Activated naive CD4-positive, alpha-beta T cell treated with anti-CD3 and anti-CD28 coated beads for 36 hours (primary cell): ENCODE results near the gene DYSF. TPM values are rescaled to one million over a fixed set of nuclear protein-coding genes. Genes with fewer than 3 reads are reported as not detected.

Experiments used
- CTCF ChIA-PET: fragments of 350-600 bp; sonication (Branson Sonifier 250); formaldehyde crosslinking; loops from one replicate; lab custom pipeline; 2021; ENCODE audit warnings: antibody characterized with exemption; lab: Charles Lee
- DNase-seq: peaks from one replicate; pipeline ENCODE4 v3.0.0-alpha.2; 2020
- H3K27ac Mint-ChIP-seq: one replicate; pipeline ENCODE4 v1.8.0; 2021; ENCODE audit warnings: mild to moderate bottlenecking, mixed read lengths
- H3K27me3 Mint-ChIP-seq: one replicate; pipeline ENCODE4 v1.8.0; 2021; ENCODE audit warnings: low read depth, mixed read lengths
- H3K36me3 Mint-ChIP-seq: one replicate; pipeline ENCODE4 v1.8.0; 2021; ENCODE audit warnings: low read depth, mixed read lengths
- H3K4me1 Mint-ChIP-seq: one replicate; pipeline ENCODE4 v1.8.0; 2021; ENCODE audit warnings: low read depth, mixed read lengths
- H3K4me3 Mint-ChIP-seq: one replicate; pipeline ENCODE4 v1.8.0; 2021; ENCODE audit warnings: mild to moderate bottlenecking, moderate library complexity, mixed read lengths
- H3K9me3 Mint-ChIP-seq: one replicate; pipeline ENCODE4 v1.8.0; 2021; ENCODE audit warnings: mixed read lengths
- intact Hi-C: fragments of 100-400 bp; cut with micrococcal nuclease; formaldehyde crosslinking; loops from one replicate; pipeline ENCODE4 v1.15.1; 2023
- total RNA-seq, 2 experiments: library from RNA; stranded (reverse); gene quantifications; one replicate each; pipeline ENCODE4 v1.2.3, GENCODE V29; 2021

Gene DYSF
- total RNA-seq, 2 experiments from 2014 or later: 0.05 to 0.07 TPM

DNA sequence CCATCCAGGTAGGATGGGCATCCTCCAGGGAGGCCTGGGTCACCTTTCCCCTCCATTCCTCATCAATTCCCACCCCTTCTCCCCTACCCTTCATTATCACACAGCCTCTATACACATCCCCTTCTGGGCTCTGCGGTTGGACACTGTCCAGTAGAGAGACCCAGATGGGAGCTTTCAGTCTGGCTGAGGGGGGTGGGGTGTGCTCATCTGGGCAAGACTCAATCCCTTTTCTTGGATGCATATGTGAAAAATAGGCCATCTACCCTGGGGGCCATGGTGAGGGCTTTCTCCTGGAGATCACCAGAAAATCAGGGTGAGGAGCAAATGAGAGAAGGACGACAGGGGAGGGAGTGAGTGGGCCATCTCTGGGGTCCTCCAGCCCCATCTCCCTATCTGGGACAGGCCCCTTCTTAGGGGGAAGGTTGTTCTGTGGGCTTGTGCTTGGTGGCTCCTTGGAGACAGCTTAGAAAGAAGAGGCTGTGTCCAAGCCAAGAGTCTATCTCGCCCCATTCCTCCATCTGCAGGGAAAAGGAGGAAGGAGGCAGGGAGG, 160.1 kb downstream of the DYSF start:
- no peak overlapping the region for H3K4me3 Mint-ChIP-seq
- no peak overlapping the region for H3K27ac Mint-ChIP-seq
- H3K9me3 Mint-ChIP-seq: no peaks in the 10 kb centered on the region
- CTCF ChIA-PET: no interaction called here
- intact Hi-C loops: loop anchor here (5.0 kb wide), 1 partner anchor 184 kb away; no protein-coding TSS in a partner anchor
- no peak for DNase-seq
- no peaks in the 10 kb centered on the region for H3K36me3 Mint-ChIP-seq
- H3K4me1 Mint-ChIP-seq: no peaks in the 10 kb centered on the region
- peaks cover 12% of the 10 kb centered on the region for H3K27me3 Mint-ChIP-seq

DNA sequence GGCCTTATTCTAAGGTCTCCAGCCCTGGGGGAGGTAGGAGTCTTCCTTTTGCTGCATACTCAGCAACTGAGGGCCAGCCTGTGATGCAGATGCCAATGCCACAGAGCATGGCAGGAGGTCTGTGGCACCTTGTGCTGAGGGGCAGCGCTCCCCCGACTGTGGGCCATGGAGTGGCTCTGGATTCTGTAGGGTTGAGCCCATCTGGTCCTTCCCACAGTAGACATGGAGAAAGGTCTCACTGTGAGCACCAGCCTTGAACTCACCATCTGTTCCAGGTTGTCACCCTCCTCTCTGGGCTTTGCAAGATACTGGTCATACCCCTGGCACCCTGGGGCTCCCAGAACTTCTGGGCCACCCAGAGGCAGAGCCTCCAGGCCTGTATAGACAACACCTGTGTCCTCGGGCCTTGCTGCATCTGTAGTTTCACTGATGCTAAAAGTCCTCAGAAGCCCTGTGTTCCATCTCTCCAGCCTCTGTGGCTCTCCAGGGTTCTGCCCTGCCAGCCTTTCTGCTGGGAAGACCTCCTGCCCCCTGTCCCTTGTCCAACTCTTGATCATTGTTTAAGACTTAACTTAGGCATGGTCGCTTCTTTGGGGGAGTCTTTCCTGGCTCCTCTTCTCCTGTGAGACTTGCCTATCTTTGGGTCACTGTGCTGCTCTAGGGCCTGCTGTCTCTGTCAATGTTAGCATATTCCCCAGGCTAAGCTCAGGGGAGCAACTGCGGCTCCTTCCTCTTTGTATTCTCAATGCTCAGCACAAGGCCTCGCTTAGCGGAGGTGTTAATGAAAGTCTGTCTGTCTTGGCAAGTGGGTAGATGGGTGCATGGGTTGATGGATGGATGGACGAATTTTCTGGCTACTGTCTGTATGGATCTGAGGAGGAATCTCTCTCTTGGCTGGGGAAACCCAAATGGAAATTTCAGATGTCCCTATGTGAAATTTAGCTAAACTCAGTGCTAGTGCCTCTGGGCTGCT, 160.9 kb downstream of the DYSF start:
- Mint-ChIP-seq H3K36me3 (no peaks in the 10 kb centered on the region), H3K9me3 (no peaks in the 10 kb centered on the region), H3K4me3 (no peak overlapping the region), H3K27ac (no peak overlapping the region), H3K27me3 (peaks cover 12% of the 10 kb centered on the region), H3K4me1 (no peaks in the 10 kb centered on the region)
- CTCF ChIA-PET: no interaction called here
- intact Hi-C loops: loop anchor here (5.0 kb wide), 1 partner anchor 183 kb away; no protein-coding TSS in a partner anchor
- DNase-seq: no peak

DNA sequence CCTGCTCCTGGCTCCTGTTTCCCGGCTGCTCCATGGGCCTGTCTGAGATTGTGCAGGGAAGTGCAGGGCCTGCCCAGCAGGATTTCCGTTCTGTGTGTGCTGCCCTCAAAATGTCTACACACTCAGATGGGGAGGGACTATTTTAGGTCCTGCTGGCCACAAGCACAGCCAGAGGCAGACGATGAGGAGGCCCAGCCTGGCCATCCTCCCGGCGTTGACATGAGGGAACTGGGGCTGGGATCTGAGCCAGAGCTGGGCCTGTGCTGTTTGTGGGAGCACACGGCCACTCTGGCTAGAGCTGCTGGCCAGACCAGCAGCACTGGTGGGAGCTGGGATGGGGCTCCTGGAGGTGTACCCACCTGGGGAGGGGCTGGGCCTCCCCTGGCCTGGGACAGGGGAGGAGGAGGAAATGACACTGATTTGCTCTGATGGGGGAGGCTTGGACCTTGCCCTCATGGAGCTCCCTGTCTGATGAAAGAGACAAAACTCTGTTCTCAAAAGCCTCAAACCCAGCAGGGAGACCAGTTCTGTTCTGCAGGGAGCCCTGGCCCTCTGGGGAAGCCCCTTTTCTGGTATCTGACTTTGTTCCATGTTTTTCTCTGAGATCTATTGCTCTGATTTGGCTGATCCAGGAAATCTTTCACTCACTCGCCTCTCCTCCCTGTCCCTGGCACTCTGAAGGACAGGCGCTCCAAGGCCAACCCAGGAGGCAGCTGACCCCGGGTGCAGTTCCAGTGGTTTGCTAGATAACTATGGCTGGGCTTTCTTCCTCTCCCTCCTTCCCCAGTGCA, 161.8 kb downstream of the DYSF start:
- H3K27ac Mint-ChIP-seq: no peak overlapping the region
- no peak overlapping the region for H3K4me3 Mint-ChIP-seq
- H3K36me3 Mint-ChIP-seq: no peaks in the 10 kb centered on the region
- no peaks in the 10 kb centered on the region for H3K9me3 Mint-ChIP-seq
- no peaks in the 10 kb centered on the region for H3K4me1 Mint-ChIP-seq
- intact Hi-C loops: loop anchor here (5.0 kb wide), 1 partner anchor 182 kb away; no protein-coding TSS in a partner anchor
- H3K27me3 Mint-ChIP-seq: peaks cover 12% of the 10 kb centered on the region
- no peak for DNase-seq
- CTCF ChIA-PET: interaction anchor here (0.6 kb wide), 1 partner anchor 1130 kb away, joined by 6 read pairs; no protein-coding TSS in a partner anchor

DNA sequence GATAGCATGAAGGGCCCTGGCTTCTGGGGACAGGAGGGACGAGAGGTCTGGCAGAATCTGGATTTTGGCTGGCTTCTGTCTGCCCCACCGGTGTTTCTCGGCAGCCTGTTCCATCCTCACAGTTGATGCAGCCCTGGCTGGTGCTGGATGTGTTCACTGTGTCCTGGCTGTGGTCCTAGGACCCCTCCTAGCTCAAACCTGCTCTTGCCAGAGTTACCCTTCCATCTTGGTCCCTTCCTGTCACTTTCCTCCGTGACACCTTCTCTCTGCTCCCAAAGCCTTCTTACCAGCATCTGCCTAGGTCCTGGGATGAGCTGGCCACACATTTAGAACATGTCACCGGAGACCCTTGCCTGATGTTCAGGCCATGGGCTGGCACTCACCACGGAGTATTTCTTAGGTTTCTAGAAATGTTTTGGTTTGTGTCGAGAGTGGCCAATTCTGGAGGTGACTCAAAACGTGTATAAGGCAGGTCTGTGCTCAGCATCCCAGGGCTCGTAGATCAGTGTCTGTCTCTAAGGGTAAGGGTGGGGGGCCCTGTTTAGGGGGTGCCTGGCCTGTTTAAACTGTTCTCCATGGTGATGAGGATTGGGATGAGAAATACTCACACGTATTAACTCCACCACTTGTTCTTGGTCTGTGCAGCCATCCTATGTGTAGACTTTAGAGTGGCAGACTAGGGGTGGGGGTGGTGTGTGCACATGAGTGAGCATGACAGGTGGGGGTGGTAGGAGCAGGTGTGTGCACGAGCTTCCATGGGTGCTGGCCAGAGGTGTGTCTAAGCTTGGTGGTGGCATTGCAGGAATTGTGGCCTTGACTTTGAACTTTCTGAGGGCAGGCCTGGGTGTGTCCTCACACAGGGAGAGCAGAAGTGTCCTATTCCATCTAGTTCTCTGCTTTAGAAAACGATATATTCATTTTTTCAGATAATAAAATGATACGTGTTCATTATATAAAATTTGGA, 162.7 kb downstream of the DYSF start:
- Mint-ChIP-seq H3K27me3 (peaks cover 12% of the 10 kb centered on the region), H3K4me1 (no peaks in the 10 kb centered on the region), H3K4me3 (no peak overlapping the region), H3K27ac (no peak overlapping the region), H3K36me3 (no peaks in the 10 kb centered on the region), H3K9me3 (no peaks in the 10 kb centered on the region)
- CTCF ChIA-PET: interaction anchor here (0.6 kb wide), 1 partner anchor 1129 kb away, joined by 6 read pairs; no protein-coding TSS in a partner anchor
- intact Hi-C loops: no loop called here
- no peak for DNase-seq

DNA sequence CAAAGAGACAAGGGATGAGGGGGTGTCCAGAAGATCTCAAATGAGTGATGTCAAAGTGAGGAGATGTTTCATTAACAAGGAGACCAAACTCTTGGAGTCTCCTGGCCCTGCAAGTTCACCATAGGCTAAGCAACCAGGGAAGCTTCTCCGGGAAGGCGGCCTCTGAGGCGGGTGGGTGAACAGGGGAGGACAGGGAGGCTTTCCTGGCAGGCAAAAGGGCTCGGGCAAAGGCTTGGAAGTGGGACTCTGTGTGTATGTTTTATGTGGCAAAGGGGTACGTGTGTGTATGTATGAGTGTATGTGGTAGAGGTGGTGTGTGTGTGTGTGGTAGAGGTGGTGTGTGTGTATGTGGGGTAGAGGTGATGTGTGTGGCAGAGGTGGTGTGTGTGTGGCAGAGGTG, 163.9 kb downstream of the DYSF start:
- no peak overlapping the region for H3K27ac Mint-ChIP-seq
- no peaks in the 10 kb centered on the region for H3K4me1 Mint-ChIP-seq
- CTCF ChIA-PET: no interaction called here
- DNase-seq: no peak
- peaks cover 12% of the 10 kb centered on the region for H3K27me3 Mint-ChIP-seq
- intact Hi-C loops: no loop called here
- no peak overlapping the region for H3K4me3 Mint-ChIP-seq
- H3K9me3 Mint-ChIP-seq: no peaks in the 10 kb centered on the region
- no peaks in the 10 kb centered on the region for H3K36me3 Mint-ChIP-seq

DNA sequence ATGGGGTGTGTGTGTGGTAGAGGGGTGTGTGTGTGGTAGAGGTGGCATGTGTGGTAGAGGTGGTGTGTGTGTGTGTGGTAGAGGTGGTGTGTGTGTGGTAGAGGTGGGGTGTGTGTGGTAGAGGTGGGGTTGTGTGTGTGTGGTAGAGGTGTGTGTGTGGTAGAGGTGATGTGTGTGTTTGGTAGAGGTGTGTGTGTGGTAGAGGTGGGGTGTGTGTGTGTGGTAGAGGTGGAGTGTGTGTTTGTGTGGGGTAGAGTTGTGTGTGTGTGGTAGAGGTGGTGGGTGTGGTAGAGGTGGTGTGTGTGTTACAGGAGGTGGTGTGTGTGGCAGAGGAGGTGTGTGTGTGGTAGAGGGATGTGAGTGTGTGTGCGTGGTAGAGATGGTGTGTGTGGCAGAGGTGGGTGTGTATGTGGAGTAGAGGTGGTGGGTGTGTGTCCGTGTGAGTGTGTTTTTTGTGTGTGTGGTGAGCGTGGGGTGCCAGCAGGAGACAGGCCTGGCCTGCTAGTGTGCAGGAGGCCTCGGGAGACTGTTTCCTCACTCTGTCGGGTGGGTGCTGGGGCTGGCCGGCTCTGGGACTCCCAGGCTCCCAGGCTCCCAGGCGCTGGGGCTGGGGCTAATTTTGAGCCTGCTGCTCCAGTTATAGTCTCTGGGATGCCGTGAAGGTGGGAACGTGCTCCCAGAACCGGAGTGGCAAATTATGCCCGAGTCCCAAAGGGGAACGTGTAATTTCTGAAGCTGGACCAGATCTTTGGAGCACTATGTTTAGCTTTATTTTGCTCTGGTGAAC, 165.2 kb downstream of the DYSF start:
- intact Hi-C loops: no loop called here
- CTCF ChIA-PET: no interaction called here
- Mint-ChIP-seq H3K4me1 (no peaks in the 10 kb centered on the region), H3K36me3 (no peaks in the 10 kb centered on the region), H3K27ac (no peak overlapping the region), H3K9me3 (no peaks in the 10 kb centered on the region), H3K4me3 (no peak overlapping the region), H3K27me3 (peaks cover 12% of the 10 kb centered on the region)
- no peak for DNase-seq

DNA sequence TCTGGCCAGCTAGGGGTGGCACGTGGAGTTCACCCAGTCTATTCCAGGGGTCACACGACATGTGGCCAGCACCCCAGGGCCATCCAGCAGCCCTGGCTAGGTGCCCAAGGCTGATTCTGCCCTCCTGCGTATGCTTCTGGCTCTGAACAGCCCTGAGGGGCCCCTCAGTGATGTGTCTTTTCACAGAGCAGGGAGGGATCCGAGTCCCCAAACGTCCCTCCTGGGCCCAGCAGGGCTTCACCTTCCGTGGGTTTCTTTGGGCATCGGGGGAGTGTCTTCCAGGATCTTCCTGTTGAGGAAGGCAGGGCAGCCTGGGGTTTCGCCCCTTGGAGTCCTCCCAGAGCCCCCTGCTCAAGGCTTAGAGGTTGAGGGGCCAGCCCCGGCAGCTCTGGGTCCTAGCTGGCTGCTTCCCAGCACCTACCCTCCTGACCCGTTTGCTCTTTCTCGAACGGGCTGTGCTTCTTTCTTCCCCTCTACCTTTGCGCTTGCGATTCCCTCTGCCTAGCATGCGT, 165.9 kb downstream of the DYSF start:
- Mint-ChIP-seq H3K27me3 (peaks cover 12% of the 10 kb centered on the region), H3K9me3 (no peaks in the 10 kb centered on the region), H3K36me3 (no peaks in the 10 kb centered on the region), H3K4me1 (no peaks in the 10 kb centered on the region), H3K4me3 (no peak overlapping the region), H3K27ac (no peak overlapping the region)
- no peak for DNase-seq
- CTCF ChIA-PET: no interaction called here
- intact Hi-C loops: no loop called here

DNA sequence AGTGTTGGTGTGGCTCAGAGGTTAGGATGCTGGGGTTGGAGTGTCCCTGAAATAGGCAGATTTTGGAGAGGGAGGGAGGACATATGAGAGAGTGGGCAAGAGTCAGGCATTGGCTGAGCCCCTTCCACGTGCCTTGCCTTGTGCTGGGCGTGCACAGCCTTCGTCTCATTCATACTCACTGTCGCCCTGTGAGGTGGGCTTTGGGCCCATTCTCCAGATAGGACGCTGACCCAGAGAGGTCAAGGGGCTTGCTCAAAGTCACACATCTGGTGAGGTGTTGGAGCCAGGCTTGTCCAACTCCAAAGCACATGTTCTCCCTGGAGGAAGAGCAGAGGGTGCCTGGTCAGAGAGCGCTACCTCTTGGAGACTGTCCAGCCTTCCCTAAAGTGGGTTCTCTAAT, 166.8 kb downstream of the DYSF start:
- CTCF ChIA-PET: no interaction called here
- no peak overlapping the region for H3K27ac Mint-ChIP-seq
- H3K36me3 Mint-ChIP-seq: no peaks in the 10 kb centered on the region
- no peaks in the 10 kb centered on the region for H3K9me3 Mint-ChIP-seq
- peaks cover 10% of the 10 kb centered on the region for H3K27me3 Mint-ChIP-seq
- no peaks in the 10 kb centered on the region for H3K4me1 Mint-ChIP-seq
- intact Hi-C loops: no loop called here
- no peak for DNase-seq
- no peak overlapping the region for H3K4me3 Mint-ChIP-seq

DNA sequence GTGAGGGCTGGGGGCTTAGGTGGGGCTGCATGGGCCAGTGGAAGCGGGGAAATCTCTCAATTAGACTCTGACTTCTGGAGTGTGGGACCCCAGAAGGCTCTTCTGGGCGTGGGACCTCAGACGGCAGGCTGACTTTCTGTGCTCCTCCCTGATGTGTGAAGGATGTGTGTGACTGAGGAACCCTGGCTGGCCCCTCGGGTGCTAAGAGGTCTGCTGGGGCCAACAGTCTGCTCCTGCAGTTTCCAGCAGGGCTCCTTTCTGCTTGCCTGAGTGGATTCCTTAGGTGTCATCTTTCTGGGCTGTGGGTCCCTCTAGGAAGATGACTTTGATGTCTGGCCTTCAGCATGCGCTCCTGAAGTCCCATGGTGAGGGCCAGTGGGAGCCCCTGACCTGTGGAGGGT, 167.5 kb downstream of the DYSF start:
- H3K4me1 Mint-ChIP-seq: no peaks in the 10 kb centered on the region
- no peak overlapping the region for H3K27ac Mint-ChIP-seq
- H3K4me3 Mint-ChIP-seq: no peak overlapping the region
- H3K9me3 Mint-ChIP-seq: no peaks in the 10 kb centered on the region
- H3K36me3 Mint-ChIP-seq: no peaks in the 10 kb centered on the region
- H3K27me3 Mint-ChIP-seq: peaks cover 6% of the 10 kb centered on the region
- DNase-seq: no peak
- CTCF ChIA-PET: no interaction called here
- intact Hi-C loops: no loop called here

DNA sequence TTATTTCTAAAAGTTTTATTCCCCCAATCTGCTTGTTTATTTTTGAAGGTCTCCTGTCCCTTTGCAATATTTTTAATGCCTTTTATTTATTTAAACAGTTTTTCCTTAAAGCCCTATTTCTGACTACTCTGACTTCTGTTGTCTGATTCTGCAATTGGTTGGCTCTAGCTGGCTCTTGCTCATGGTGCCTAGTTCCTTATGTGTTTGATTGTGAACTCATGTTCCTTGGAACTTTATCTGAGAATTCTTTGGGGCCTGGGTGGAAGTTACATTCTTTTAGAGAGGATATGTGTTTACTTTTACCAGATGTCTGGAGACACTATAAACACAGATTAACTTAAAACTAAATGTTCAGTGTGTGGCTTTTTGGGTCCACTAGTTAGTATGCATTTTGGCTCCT, 175.9 kb downstream of the DYSF start:
- no peak for DNase-seq
- no peaks in the 10 kb centered on the region for H3K9me3 Mint-ChIP-seq
- H3K27me3 Mint-ChIP-seq: peaks cover 9% of the 10 kb centered on the region
- intact Hi-C loops: no loop called here
- no peaks in the 10 kb centered on the region for H3K36me3 Mint-ChIP-seq
- H3K4me3 Mint-ChIP-seq: no peak overlapping the region
- no peaks in the 10 kb centered on the region for H3K4me1 Mint-ChIP-seq
- CTCF ChIA-PET: no interaction called here
- no peak overlapping the region for H3K27ac Mint-ChIP-seq
